ENCODE measurements around the gene SELPLG. TPM values are rescaled to one million over a fixed set of nuclear protein-coding genes. Genes with fewer than 3 reads are reported as not detected.
A peak's percentile ranks its signal among the peaks of the same experiment; 100 is the strongest.

The SELPLG gene
- total RNA-seq, 2 donors from 2014 or later = 14.3 to 17.3 TPM

DNA sequence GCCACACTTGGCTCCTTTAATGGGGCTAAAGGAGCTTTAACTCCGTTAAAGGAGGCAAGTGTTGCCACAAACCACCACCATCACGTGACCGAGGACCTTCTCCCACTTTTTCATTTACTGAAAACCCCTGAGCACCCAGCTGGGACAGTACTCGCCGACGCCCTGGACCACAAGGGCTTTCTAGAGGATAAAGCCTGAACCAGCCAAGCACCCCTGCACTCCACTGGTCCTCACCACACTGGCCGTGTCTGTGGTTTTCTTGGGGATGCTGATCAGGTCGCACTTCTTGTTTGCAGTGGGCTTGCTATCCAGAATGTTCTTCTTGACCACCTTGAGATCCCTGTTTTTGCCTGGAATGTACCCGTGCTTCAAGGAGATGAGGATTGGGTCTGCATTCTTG is 14.7 kb upstream of the SELPLG start:
- DNase-seq (ENCODE audit: low spot score) (no peak), ATAC-seq (ENCODE audit: insufficient number of reproducible peaks, low FRiP score, low read depth) (no peak)
- H3K36me3 ChIP-seq = peaks cover 44% of the 10 kb centered on the region
- H3K27me3 ChIP-seq (replicated peaks; ENCODE audit: insufficient read depth) = no peaks in the 10 kb centered on the region
- H3K9me3 ChIP-seq = no peaks in the 10 kb centered on the region
- peaks cover 28 to 48% of the 10 kb centered on the region in 2 donors for H3K4me1 ChIP-seq (ENCODE audit: control insufficient read depth in 1 of 2, low read depth in 2 of 2)
- TF ChIP-seq, protein P1, sequence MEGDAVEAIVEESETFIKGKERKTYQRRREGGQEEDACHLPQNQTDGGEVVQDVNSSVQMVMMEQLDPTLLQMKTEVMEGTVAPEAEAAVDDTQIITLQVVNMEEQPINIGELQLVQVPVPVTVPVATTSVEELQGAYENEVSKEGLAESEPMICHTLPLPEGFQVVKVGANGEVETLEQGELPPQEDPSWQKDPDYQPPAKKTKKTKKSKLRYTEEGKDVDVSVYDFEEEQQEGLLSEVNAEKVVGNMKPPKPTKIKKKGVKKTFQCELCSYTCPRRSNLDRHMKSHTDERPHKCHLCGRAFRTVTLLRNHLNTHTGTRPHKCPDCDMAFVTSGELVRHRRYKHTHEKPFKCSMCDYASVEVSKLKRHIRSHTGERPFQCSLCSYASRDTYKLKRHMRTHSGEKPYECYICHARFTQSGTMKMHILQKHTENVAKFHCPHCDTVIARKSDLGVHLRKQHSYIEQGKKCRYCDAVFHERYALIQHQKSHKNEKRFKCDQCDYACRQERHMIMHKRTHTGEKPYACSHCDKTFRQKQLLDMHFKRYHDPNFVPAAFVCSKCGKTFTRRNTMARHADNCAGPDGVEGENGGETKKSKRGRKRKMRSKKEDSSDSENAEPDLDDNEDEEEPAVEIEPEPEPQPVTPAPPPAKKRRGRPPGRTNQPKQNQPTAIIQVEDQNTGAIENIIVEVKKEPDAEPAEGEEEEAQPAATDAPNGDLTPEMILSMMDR (IDR thresholded peaks at IDR 0.05) = no peak
- no peak overlapping the region for H3K4me3 ChIP-seq
- no peak overlapping the region for H3K27ac ChIP-seq

DNA sequence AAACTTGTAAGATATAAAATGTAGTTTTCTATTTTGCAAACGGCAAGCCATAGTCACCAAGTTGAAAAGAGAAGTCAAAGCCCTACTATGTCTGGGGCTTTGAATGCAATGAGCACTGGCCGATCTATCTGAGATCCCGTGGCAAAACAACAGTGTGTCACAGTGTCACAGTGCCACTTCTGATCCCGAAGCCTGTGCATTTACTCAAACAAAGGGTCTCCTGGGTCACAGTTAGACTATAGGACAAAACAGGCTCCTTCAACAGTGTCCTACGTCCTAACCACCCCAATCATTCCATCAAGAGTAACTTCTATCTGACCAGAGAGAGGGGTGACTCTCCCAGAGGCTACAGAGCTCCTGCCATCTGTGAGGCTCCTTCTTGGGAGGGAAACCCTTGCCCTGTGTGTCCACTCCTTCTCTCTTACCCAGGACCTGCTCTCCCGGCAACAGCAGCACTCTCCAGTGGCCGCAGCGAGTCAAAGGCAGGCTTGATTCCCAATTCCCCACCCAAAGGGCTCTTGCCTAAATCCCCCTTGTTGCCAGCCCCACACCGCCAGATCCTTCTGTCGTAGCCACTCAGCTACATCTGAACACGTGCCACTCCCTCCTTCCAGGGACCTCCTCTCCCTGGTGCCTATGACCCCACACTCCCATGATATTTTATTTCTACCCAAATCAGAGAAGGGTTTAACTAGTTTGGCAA is 14.0 kb upstream of the SELPLG start:
- peak overlapping the region; percentile 5 to 10 for H3K27ac ChIP-seq
- ATAC-seq (ENCODE audit: insufficient number of reproducible peaks, low FRiP score, low read depth) (no peak), DNase-seq (ENCODE audit: low spot score) (no peak)
- TF ChIP-seq, protein P1 (IDR thresholded peaks at IDR 0.05) = no peak
- H3K27me3 ChIP-seq (replicated peaks; ENCODE audit: insufficient read depth) = no peaks in the 10 kb centered on the region
- no peak overlapping the region for H3K4me3 ChIP-seq
- no peaks in the 10 kb centered on the region for H3K9me3 ChIP-seq
- H3K4me1 ChIP-seq (ENCODE audit: control insufficient read depth in 1 of 2, low read depth in 2 of 2) = peaks cover 28 to 48% of the 10 kb centered on the region in 2 donors
- H3K36me3 ChIP-seq = peaks cover 44% of the 10 kb centered on the region

DNA sequence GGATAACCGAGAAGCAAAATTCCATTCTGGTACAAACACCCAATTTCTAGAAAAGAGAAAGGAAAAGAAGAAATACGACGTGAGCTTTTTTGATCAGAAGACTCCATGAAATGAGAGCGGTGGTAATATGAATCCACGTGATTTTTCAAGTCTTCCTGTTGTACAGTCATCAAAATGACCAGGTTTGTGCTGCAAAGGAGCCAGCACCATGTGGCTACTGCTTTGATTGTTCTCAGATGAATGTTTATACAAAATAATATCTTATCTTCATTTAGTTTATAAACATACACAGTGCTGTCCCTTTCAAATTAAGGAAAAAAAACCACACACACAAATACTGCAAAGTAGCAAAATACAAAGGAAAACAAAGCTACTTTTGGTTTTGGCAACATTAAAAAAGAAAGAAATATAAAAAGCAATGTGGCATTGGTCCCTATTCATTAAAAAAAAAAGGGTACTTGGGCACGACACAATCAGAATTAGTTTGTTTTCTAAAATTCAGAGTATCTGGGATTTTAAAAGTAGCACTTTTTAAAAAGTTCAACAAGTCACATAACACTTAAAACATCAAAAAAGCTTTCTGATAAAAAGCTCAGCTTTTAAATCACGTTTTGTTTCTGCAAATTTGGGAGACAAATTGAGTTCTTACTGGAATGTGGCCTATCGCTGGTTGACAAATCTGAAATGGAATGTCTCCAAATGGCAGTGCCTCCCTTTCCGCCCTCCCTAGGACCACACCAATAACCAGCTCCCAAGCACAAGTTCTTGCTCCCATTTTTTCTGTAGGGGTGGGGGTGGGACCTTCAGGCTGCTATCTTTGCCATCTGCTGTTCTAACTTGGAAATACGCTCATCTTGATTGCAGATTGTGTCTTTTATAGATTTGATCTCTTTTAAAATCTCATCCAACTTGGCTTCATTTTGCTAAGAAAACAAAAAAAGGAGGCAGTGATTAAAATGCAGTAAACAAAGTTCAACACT is 13.2 kb upstream of the SELPLG start:
- Histone ChIP-seq H3K4me1 (ENCODE audit: control insufficient read depth in 1 of 2, low read depth in 2 of 2) (peaks cover 28 to 51% of the 10 kb centered on the region in 2 donors), H3K27ac (peak overlapping the region; percentile 5 to 10), H3K9me3 (no peaks in the 10 kb centered on the region), H3K27me3 (replicated peaks; ENCODE audit: insufficient read depth) (no peaks in the 10 kb centered on the region), H3K4me3 (no peak overlapping the region), H3K36me3 (peaks cover 36% of the 10 kb centered on the region)
- TF ChIP-seq, protein P1 (IDR thresholded peaks at IDR 0.05) = no peak
- ATAC-seq (ENCODE audit: insufficient number of reproducible peaks, low FRiP score, low read depth) = no peak
- DNase-seq (ENCODE audit: low spot score) = no peak

DNA sequence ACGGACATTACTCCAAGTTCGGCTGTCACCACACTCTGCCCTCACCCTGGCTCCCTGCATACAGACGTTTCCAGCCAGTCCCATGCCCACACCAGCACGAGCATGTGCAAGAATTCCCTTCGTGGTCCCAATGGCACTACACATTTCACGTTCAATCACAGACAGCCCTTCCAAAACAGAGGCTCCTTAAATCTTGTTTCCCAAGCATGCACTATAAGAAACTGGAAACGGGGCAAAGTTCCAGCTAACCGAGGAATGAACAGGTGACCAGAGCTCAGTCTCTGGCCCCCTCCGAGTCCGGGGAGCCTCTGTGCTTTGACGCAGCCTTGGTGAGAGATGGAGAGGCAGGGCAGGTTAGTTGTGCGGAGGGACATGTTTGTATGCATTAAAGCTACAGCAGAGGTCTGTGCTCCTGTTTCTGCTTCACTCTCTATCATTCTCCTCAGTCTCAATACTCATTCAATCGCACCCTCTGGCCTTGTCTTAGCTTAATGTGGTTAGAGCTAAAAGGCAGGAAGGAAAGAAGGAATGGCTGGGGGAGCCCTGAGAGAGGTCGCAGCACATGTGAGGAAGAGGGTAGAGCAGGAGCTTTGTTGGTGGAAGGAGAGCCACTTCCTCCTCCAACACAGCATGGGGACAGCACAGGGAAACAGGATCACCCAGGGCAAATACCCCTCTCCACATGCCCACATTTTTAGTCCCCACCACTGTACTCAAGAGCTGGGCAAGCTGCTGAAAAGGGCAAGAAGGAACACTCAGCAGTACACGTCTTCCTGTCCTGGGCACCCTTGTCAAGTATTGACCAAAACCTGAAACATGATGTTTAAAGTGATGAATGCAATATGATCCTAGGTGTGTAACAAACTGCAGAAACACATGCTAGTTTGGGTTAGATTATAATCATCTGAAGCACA is 12.2 kb upstream of the SELPLG start:
- peaks cover 28 to 57% of the 10 kb centered on the region in 2 donors for H3K4me1 ChIP-seq (ENCODE audit: control insufficient read depth in 1 of 2, low read depth in 2 of 2)
- no peak overlapping the region for H3K4me3 ChIP-seq

More for the DNA sequence above, 12.2 kb upstream of the SELPLG start:
- DNase-seq (ENCODE audit: low spot score) (no peak), ATAC-seq (ENCODE audit: insufficient number of reproducible peaks, low FRiP score, low read depth) (no peak)
- no peaks in the 10 kb centered on the region for H3K27me3 ChIP-seq (replicated peaks; ENCODE audit: insufficient read depth)
- peaks cover 27% of the 10 kb centered on the region for H3K36me3 ChIP-seq
- H3K27ac ChIP-seq = peak overlapping the region in 1 of 2 donors; percentile 19
- no peaks in the 10 kb centered on the region for H3K9me3 ChIP-seq
- TF ChIP-seq, protein P1 (IDR thresholded peaks at IDR 0.05) = no peak
